TTC549 (cell line): ENCODE measurements around the gene CTNNBL1.
"Not testable (repeated sequence)": the region's sequence is repeated elsewhere in the genome, so short reads cannot be mapped to it uniquely, and the experiment has no call there.

Experiments
- FAIRE-seq: peaks from 2 replicates; lab custom pipeline; 2012; peaks lifted over from hg19 to GRCh38; lab: Jason Lieb, UNC

The CTNNBL1 gene, protein sequence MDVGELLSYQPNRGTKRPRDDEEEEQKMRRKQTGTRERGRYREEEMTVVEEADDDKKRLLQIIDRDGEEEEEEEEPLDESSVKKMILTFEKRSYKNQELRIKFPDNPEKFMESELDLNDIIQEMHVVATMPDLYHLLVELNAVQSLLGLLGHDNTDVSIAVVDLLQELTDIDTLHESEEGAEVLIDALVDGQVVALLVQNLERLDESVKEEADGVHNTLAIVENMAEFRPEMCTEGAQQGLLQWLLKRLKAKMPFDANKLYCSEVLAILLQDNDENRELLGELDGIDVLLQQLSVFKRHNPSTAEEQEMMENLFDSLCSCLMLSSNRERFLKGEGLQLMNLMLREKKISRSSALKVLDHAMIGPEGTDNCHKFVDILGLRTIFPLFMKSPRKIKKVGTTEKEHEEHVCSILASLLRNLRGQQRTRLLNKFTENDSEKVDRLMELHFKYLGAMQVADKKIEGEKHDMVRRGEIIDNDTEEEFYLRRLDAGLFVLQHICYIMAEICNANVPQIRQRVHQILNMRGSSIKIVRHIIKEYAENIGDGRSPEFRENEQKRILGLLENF

GRCh38 chr20:37693635-37694626 lies at the start of gene CTNNBL1:
Gene CTNNBL1, plus strand, starts transcription at chr20:37694030. Its CDS starts 93 bp downstream, at chr20:37694123.
- peak; percentile 54 for FAIRE-seq

DNA sequence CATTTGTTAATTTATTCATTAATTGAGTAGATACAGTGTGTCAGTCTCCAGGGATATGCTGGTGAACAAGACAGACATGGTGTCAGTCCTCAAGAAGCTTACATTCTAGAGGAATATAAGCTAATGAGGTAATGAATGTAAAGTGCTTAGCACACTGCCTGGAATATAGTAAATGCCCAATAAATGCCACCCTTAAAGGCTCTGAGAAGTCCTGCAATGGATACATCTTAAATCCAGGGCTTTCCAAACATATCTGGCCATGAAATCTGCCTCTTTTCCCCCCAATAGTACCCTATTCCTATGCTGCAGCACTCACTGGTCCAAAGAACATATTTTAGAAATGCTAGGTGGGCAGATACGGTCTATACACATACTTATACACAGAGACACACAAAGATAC lies 49.2 kb upstream of the CTNNBL1 start:
- FAIRE-seq: no peak

GRCh38 chr20:37647946-37648345 lies 45.9 kb upstream of the CTNNBL1 start:
- no peak for FAIRE-seq

DNA sequence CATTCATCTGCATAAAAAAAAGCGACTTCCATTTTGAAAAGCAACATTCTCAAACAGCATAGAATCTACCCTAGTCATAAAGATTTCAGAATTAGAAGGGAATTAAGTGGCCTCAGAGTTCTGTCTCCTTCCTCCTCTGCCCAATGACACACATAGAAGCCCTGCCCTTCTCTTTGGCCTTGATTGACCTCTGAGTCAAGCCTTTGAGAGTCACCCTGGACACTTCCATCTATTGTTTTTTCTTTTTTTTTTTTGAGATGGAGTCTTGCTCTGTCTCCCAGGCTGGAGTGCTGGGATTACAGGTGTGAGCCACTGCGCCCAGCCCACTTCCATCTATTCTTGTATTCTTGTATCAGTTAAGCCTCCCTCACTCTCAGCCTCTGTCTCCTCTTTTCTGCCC lies 44.8 kb upstream of the CTNNBL1 start:
- FAIRE-seq: no peak

DNA sequence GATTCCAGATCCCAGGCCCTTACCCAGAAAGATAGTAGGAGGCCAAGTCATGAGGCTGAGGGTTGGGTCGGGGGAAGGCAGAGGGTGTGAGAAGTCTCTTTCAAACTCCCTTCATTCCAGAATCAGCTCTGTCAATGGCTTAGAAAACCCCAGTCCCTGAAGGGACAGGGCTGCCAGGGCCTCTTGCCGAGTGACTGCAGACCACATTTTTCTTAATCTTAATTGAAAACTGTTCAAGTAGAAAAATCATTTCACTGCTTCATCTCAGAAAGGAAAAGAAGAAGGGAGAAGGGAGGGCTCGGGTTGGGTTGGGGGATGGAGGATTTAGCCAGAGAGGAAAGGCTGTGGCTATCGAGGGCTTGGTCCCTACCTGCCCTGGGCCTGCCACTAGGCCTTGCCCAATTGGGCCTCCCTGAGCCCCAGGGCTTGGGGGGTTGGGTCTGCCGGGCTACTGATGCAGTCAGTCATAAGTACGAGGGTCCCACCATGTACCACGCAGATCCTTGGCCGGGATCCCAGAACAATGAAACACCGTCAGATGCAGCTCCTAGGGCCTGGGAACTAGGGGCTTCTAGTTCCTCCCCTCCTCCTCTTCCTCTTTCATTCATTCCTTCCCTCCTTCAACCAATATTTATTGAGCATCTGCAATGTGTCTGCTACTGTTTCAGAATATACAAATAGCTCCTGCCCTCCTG lies 44.0 kb upstream of the CTNNBL1 start:
- FAIRE-seq: no peak

- FAIRE-seq: no peak
Observed at GRCh38 chr20:37650661-37651060, 43.2 kb upstream of the CTNNBL1 start.

DNA sequence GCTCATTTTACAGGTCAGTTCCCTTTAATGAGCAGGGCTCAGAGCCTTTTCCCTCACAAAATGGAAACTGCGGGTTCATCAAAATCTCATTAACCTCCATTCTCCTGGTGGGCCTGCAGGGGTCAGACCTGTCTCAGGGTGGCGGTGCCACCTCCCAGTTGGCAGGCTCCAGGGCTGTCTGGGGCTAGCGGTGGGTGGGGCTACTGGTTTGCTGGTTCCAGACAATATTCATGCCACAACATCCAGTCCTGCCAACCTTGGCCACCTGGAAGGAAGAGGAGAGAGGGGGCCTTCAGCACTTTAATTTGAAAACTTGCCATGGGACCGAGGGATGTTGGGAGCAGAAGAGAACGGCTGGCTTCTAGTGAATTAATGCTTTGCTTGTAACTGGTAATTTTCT lies 41.9 kb upstream of the CTNNBL1 start:
- FAIRE-seq: no peak

- no peak for FAIRE-seq
Observed at GRCh38 chr20:37656945-37657344, 36.9 kb upstream of the CTNNBL1 start.

DNA sequence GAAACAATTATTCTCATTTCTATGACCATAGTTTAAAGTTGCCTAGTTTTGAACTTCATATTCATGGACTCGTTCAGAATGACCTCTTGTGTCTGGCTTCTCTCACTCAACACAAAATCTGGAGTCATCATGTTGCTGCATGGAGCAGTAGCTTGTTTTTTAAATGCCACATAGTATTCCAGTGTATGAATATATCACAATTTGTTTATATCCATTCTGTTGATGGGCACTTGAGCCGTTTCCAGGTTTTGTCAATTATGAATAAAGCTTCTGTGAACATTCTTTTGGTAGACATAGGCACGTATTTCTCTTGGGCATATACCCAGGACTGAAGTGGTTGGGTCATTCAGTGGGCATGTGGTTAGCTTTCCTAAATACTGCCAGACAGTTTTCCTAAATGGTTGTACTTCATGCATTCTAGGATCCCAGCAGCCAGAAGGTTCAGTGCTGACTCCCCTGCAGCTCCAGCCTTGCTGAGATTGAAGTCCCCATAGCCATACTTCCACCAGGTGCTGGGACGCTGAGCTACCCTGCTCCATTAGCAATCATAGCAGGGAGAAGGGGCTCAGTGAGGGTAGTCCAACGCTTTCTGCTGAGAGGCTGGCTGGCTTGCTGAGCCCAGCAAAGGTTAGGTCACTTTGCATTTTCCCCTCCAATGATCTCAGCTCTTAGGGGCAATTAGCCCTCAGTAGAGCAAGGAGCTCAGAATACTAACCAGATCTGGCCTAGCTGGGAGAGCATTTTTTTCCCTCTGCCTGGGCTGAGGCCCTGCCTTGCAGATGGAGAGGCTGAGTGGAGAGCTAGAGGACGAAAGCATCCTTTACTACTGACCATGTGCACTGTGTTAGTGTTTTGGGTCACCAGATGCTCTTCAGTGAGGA lies 35.7 kb upstream of the CTNNBL1 start:
- FAIRE-seq: no peak

- FAIRE-seq: no peak
Observed at GRCh38 chr20:37661519-37661918, 32.3 kb upstream of the CTNNBL1 start.

- no peak for FAIRE-seq
Observed at GRCh38 chr20:37662308-37662707, 31.5 kb upstream of the CTNNBL1 start.

- FAIRE-seq: not testable (repeated sequence)
Observed at GRCh38 chr20:37664595-37664994, 29.2 kb upstream of the CTNNBL1 start.

DNA sequence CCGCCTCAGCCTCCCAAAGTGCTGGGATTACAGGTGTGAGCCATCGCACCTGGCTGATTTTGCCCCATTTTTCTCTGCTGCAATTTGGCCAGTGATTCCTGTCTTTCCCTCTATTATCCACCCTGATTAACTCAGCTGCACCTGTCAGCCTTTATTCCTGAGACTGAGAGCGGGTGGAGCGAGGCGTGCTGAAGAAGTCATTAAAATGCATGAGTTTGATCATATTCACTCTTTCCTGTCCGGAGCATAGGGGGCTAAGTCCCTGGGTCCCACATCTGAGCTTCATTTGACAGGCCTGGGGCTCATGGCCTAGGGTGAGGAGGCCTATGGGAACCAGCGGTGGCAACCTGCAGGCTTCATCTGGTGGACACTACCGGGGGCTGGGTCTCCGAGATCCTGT lies 25.7 kb upstream of the CTNNBL1 start:
- no peak for FAIRE-seq

DNA sequence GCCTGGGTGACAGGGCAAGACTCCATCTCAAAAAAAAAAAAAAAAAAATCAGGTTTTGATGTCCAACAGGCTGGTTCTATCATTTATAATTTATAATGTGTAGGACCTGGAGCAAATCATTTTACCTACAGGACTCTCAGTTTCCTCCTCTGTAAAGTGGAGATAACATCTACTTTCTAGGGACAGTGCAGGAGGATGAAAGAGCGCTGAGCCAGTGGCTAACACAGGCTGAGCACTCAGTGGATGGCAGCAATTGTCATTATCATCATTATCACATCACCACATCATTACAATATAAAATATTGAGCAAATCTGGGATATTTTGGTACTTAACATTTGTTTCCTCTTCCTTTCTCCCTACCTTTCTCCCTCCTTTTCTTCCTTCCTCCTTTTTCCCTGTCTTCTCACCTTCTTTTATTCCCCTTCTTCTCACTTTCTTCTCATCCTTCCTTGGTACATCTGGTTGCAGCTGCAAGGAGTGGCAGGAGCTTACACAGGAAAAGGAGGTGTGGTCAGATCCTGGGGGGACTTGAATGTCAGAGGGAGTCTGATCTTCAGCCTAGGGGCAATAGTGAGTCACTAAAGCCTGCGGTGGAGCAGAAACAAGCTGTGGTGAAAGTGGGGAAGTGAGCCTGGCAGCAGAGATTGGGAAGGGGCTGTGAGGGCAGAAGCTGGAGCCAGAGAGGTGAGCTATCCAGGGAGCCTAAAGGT lies 24.6 kb upstream of the CTNNBL1 start:
- FAIRE-seq: no peak

DNA sequence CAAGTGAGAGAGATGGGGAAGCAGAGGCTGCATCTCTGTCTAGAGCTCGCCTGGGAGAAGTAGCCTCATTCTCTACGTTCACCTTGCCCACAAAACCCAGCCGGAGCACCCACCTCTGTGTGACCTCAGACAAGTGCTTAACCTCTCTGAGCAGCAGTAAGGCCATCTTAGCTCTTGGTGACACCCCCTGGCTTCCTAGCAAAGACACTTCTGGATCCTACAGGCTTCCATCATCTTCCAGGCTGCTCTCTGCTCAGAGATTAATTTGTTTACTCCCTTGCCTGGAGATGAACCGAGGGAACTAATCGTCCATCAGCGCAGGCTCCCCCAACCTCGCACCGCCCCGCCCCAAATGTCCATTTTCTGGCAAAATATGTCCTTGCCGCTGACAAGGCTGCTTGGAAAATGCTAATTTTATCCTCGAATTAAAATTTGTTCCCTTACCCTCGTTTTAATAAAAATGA lies 24.0 kb upstream of the CTNNBL1 start:
- no peak for FAIRE-seq

DNA sequence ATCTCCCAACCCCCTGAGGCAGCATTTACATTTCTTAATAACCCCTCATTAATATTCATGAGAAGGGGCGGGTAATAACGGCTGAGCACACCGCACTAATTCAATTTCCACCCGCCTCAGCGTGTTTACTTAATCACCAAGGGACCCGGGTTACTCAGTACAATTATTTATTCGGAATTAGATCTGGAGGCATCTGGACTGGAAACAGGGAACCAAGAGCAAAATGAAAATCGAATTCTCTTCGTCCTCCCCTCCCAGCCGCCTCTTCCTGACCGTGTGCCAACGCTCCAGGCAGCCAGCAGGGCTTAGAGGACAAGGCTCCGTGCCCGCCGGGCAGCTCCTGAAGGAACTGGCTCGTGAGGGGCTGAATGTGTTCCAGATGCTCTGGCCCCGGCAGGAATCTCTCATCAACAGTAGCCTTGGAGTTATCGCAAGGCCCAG lies 23.5 kb upstream of the CTNNBL1 start:
- FAIRE-seq: no peak

DNA sequence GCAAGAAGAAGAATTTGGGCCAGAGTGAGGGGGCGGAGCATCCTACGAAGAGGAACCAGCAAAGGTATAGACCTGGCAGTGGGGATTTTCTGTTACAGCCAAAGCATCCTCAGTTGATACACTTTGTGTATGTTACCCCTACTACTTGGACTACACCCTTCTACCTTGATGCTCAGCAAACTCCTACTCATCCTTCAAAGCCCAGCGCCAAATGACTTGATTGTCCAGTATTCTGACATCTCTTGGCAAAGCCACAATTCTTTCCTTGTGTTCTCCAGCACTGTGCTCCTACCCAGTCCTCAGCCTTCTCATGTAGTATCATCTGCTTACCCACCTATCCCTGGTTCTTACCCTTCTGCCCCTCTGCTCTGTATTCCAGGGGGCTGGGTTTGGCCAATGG lies 21.7 kb upstream of the CTNNBL1 start:
- no peak for FAIRE-seq

DNA sequence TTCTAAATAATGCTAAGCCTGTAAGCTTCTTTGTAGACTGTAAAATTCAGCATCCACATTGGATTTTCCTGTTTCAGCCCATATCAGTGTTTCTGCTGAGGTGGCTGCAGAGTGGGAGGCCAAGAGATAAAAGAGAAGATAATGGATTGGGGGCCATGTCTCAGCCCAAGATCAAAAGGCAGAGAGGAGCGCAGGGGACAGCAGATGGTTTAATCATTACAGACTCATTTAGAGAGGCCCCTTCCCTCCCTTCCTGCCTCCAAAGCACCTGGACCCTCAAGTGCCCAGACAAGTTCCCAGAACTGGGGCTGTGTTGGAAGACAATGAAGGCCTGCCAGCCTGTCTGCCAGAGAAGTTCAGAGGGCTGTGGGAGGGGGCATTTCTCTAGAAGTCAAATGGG lies 20.4 kb upstream of the CTNNBL1 start:
- no peak for FAIRE-seq

DNA sequence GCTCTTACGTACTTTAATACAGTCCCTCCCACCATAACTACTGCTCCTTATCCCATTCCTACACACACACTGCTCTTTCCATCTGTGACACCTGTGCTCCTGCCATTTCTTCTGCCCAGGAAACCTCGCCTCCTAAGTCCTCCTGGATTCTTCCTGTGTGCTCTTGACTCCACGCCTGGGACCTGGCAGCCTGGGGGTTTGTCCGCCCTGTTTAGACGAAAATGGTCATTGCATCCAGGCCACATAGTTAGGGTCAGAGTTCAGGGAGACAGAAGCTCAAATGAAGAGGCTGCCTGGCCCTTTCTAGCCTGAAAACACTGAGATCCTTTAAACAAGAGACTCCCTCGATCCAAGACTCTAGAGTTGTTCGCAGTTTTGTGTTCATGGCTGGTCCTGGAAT lies 17.4 kb upstream of the CTNNBL1 start:
- FAIRE-seq: no peak
